HepG2 (cell line): ENCODE results near the gene KATNBL1. TPM values are rescaled to one million over a fixed set of nuclear protein-coding genes. Genes with fewer than 3 reads are reported as not detected.
A peak's percentile ranks its signal among the peaks of the same experiment; 100 is the strongest.

Experiments used
- ARNT2 ChIP-seq: sonication (generic); formaldehyde crosslinking; IDR thresholded peaks from 2 replicates; pipeline ENCODE4 v1.8.0; 2022; ENCODE audit warnings: mild to moderate bottlenecking, low read depth, missing genetic modification reagents, moderate library complexity
- FOXK2 ChIP-seq: fragments of 450-650 bp; IDR thresholded peaks from 2 replicates; pipeline ENCODE4 v1.6.1; 2016
- HMG20A ChIP-seq: IDR thresholded peaks from 2 replicates; pipeline ENCODE4 v1.6.1; 2016; ENCODE audit warnings: borderline replicate concordance
- MED8 ChIP-seq: sonication (generic); formaldehyde crosslinking; IDR thresholded peaks from 2 replicates; pipeline ENCODE4 v1.8.1; 2023; ENCODE audit warnings: mild to moderate bottlenecking, missing genetic modification reagents; ENCODE audit not compliant: insufficient replicate concordance
- NONO ChIP-seq, 2 experiments: fragments of 450-650 bp in 1 of 2; sonication (generic) in 1 of 2; formaldehyde crosslinking in 1 of 2; IDR thresholded peaks in 1 of 2; conservative IDR thresholded peaks in 1 of 2; 2 replicates each; pipeline versions ENCODE4 v1.6.1 to v1.8.0; 2017 to 2022; ENCODE audit warnings: mild to moderate bottlenecking in 1 of 2, missing genetic modification reagents in 1 of 2, moderate library complexity in 1 of 2
- NPAS2 ChIP-seq: sonication (generic); formaldehyde crosslinking; IDR thresholded peaks from 2 replicates; pipeline ENCODE4 v1.8.0; 2022; ENCODE audit warnings: mild to moderate bottlenecking, missing genetic modification reagents, borderline replicate concordance
- PHF5A ChIP-seq: IDR thresholded peaks from one replicate; pipeline ENCODE4 v1.6.1; 2018; ENCODE audit warnings: low read depth, missing genetic modification reagents; ENCODE audit not compliant: unreplicated experiment
- TEAD2 ChIP-seq: sonication (generic); formaldehyde crosslinking; IDR thresholded peaks from 2 replicates; pipeline ENCODE4 v1.9.0; 2021; ENCODE audit warnings: missing genetic modification reagents
- ZBTB8A ChIP-seq: sonication (generic); formaldehyde crosslinking; IDR thresholded peaks from 2 replicates; pipeline ENCODE4 v1.4.0; 2020; ENCODE audit warnings: mild to moderate bottlenecking, low read depth, missing genetic modification reagents, borderline replicate concordance
- ZFP36L1 ChIP-seq: sonication (generic); formaldehyde crosslinking; IDR thresholded peaks from 2 replicates; pipeline ENCODE4 v1.8.0; 2022; ENCODE audit warnings: mild to moderate bottlenecking, missing genetic modification reagents, moderate library complexity
- ZNF12 ChIP-seq: sonication (generic); formaldehyde crosslinking; IDR thresholded peaks from 2 replicates; pipeline ENCODE4 v1.5.0; 2020; ENCODE audit warnings: missing genetic modification reagents
- ZNF17 ChIP-seq: sonication (generic); formaldehyde crosslinking; IDR thresholded peaks from 2 replicates; pipeline ENCODE4 v1.5.0; 2020; ENCODE audit warnings: mild to moderate bottlenecking, missing genetic modification reagents
- ZNF256 ChIP-seq: sonication (generic); formaldehyde crosslinking; conservative IDR thresholded peaks from 2 replicates; pipeline ENCODE4 v1.4.0; 2020; ENCODE audit warnings: missing genetic modification reagents
- ZNF354B ChIP-seq: sonication (generic); formaldehyde crosslinking; IDR thresholded peaks from 2 replicates; pipeline ENCODE4 v1.8.0; 2022; ENCODE audit warnings: mild to moderate bottlenecking, missing genetic modification reagents
- ZNF768 ChIP-seq: sonication (generic); formaldehyde crosslinking; IDR thresholded peaks from 2 replicates; pipeline ENCODE4 v1.4.0; 2020; ENCODE audit warnings: missing genetic modification reagents
- ZNF878 ChIP-seq: sonication (generic); formaldehyde crosslinking; IDR thresholded peaks from 2 replicates; pipeline ENCODE4 v1.8.1; 2023; ENCODE audit warnings: mild to moderate bottlenecking, missing genetic modification reagents, moderate library complexity
- ZSCAN22 ChIP-seq: sonication (generic); formaldehyde crosslinking; IDR thresholded peaks from 2 replicates; pipeline ENCODE4 v1.4.0; 2020; ENCODE audit warnings: mild to moderate bottlenecking, missing genetic modification reagents
- polyA plus RNA-seq, 8 experiments: library from polyadenylated mRNA; depleted of rRNA in 3 of 8; stranded (reverse) in 7 of 8; unstranded in 1 of 8; fragments of >200 nt; fragmentation: Illumina TruSeq in 4 of 8; extraction: Trizol in 4 of 8; gene quantifications; 2 replicates each; pipeline versions ENCODE4 v1.2.1 to v1.2.3, GENCODE V29; 2011 to 2016; ENCODE audit warnings: low read depth in 4 of 8, missing spikeins in 1 of 8, mixed read lengths in 1 of 8; ENCODE audit not compliant: insufficient read depth in 1 of 8
- total RNA-seq, 5 experiments: library from RNA; depleted of rRNA; stranded (reverse); fragments of >200 nt; fragmentation: Illumina TruSeq; extraction: Trizol; gene quantifications; 2 replicates each; pipeline ENCODE4 v1.2.3, GENCODE V29; 2016; ENCODE audit warnings: low read depth in 1 of 5
- TF ChIP-seq, protein P1 (sequence below): sonication (generic); formaldehyde crosslinking; IDR thresholded peaks from 2 replicates; pipeline ENCODE4 v1.5.1; 2020; ENCODE audit warnings: missing genetic modification reagents, mild to moderate bottlenecking, borderline replicate concordance
- TF ChIP-seq, protein P2 (sequence below): IDR thresholded peaks from 2 replicates; pipeline ENCODE4 v1.6.1; 2018; ENCODE audit warnings: missing genetic modification reagents, mild to moderate bottlenecking, missing compliant biosample characterization
- TF ChIP-seq, protein P3 (sequence below): sonication (generic); formaldehyde crosslinking; IDR thresholded peaks from 2 replicates; pipeline ENCODE4 v1.4.0; 2020; ENCODE audit warnings: missing genetic modification reagents
- TF ChIP-seq, protein P4 (sequence below): sonication (generic); formaldehyde crosslinking; IDR thresholded peaks from 2 replicates; pipeline ENCODE4 v1.9.0; 2021; ENCODE audit warnings: missing genetic modification reagents, borderline replicate concordance
- TF ChIP-seq, protein P5 (sequence below): sonication (generic); formaldehyde crosslinking; IDR thresholded peaks from 2 replicates; pipeline ENCODE4 v1.8.0; 2022; ENCODE audit warnings: mild to moderate bottlenecking, missing genetic modification reagents, borderline replicate concordance

KATNBL1 gene
- total and polyA plus RNA-seq, 2 of the 13 experiments (the other 11 are each of a cell fraction or from before 2014, with no cell fraction given): 23.4 to 42.8 TPM

DNA sequence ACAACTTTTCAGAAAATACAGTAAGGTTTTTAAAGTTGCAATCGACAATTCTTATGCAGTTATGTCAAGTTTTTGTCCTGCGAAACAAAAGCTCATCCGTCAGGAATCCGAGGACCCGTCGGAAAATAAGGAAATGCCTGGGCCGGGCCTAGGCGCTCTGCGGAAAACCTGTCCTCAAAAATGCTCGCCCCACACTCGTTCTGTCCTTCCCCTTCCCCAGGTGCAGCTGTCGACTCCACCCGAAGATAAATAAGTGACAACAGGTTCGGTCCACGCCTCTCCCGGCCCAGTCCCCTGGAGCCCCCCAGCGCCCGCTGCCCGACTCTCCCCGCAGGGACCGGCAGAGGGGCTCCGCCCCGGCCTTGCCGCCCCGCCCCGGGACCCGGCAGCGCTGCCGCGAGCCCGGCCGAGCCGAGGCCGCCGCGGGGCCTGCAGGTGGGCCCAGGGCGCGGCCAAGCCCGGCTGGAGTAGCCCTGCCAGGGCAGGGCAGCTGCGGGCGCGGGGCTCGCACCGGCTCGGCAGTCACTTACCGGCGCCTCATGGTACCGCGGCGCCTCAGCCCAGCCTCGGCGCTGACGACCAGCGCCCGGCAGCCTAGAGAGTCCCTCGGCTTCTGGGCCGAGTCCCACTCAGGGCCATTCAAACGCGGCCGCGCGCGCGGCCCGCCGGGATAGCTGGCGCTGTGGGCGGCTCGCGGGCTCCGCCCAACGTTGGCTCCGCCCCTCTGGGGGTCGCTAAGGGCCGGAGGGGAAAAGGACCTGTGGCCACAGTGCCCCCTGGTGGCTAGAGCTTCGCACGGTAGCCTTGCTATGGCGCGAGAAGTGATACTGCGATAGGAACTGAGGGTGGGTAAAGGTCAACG is at the start of gene KATNBL1 (continued):
- TF ChIP-seq NONO (IDR thresholded peaks at IDR 0.05) (no peak), NONO (CRISPR knock-in tag; conservative IDR thresholded peaks at IDR 0.05) (0 out of 2 replicates have a peak, but pooled peaks have one; percentile 38), ARNT2 (CRISPR knock-in tag) (0 out of 2 replicates have a peak, but pooled peaks have one; percentile 30), PHF5A (CRISPR knock-in tag) (no peak), ZFP36L1 (CRISPR knock-in tag) (no peak), HMG20A (CRISPR knock-in tag) (no peak), ZNF768 (CRISPR knock-in tag) (peak; percentile 59; the same call in 1 of the 2 replicates), ZNF17 (CRISPR knock-in tag) (no peak), TEAD2 (CRISPR knock-in tag) (no peak), ZNF354B (CRISPR knock-in tag) (no peak), ZBTB8A (CRISPR knock-in tag) (no peak), ZSCAN22 (CRISPR knock-in tag) (no peak), ZNF878 (CRISPR knock-in tag) (no peak), ZNF256 (CRISPR knock-in tag) (no peak; the same call in 1 of the 2 replicates), ZNF12 (no peak), NPAS2 (CRISPR knock-in tag) (no peak), MED8 (peak; percentile 51), FOXK2 (no peak)
- TF ChIP-seq, protein P1, sequence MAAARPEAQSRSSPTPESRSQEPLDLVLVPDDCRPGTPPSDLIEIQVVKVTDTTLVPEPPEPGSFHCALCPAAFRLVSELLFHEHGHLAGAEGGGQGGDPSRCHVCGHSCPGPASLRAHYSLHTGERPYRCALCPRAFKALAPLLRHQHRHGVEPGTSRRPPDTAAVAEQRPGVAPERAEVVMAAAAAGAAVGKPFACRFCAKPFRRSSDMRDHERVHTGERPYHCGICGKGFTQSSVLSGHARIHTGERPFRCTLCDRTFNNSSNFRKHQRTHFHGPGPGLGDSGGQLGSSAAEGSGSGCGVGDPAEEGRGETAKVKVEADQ: no peak
- TF ChIP-seq, protein P2, sequence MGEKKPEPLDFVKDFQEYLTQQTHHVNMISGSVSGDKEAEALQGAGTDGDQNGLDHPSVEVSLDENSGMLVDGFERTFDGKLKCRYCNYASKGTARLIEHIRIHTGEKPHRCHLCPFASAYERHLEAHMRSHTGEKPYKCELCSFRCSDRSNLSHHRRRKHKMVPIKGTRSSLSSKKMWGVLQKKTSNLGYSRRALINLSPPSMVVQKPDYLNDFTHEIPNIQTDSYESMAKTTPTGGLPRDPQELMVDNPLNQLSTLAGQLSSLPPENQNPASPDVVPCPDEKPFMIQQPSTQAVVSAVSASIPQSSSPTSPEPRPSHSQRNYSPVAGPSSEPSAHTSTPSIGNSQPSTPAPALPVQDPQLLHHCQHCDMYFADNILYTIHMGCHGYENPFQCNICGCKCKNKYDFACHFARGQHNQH (CRISPR knock-in tag): peak; percentile 83
- TF ChIP-seq, protein P3, sequence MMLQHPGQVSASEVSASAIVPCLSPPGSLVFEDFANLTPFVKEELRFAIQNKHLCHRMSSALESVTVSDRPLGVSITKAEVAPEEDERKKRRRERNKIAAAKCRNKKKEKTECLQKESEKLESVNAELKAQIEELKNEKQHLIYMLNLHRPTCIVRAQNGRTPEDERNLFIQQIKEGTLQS (CRISPR knock-in tag): no peak
- TF ChIP-seq, protein P4, sequence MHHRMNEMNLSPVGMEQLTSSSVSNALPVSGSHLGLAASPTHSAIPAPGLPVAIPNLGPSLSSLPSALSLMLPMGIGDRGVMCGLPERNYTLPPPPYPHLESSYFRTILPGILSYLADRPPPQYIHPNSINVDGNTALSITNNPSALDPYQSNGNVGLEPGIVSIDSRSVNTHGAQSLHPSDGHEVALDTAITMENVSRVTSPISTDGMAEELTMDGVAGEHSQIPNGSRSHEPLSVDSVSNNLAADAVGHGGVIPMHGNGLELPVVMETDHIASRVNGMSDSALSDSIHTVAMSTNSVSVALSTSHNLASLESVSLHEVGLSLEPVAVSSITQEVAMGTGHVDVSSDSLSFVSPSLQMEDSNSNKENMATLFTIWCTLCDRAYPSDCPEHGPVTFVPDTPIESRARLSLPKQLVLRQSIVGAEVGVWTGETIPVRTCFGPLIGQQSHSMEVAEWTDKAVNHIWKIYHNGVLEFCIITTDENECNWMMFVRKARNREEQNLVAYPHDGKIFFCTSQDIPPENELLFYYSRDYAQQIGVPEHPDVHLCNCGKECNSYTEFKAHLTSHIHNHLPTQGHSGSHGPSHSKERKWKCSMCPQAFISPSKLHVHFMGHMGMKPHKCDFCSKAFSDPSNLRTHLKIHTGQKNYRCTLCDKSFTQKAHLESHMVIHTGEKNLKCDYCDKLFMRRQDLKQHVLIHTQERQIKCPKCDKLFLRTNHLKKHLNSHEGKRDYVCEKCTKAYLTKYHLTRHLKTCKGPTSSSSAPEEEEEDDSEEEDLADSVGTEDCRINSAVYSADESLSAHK: no peak
- TF ChIP-seq, protein P5, sequence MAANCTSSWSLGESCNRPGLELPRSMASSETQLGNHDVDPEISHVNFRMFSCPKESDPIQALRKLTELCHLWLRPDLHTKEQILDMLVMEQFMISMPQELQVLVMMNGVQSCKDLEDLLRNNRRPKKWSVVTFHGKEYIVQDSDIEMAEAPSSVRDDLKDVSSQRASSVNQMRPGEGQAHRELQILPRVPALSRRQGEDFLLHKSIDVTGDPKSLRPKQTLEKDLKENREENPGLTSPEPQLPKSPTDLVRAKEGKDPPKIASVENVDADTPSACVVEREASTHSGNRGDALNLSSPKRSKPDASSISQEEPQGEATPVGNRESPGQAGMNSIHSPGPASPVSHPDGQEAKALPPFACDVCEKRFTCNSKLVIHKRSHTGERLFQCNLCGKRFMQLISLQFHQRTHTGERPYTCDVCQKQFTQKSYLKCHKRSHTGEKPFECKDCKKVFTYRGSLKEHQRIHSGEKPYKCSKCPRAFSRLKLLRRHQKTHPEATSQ (CRISPR knock-in tag): no peak
